ENCODE data around the gene PRR5. TPM values are rescaled to one million over a fixed set of nuclear protein-coding genes. Genes with fewer than 3 reads are reported as not detected.

Gene PRR5
- total RNA-seq, 1 experiment from 2014 or later: 26.9 TPM

- TF ChIP-seq YY1 (IDR thresholded peaks at IDR 0.05; ENCODE audit: extremely low read depth, insufficient replicate concordance, low read depth, low read length) (no peak), ZBTB33 (IDR thresholded peaks at IDR 0.05; ENCODE audit: extremely low read depth, insufficient replicate concordance, low read length) (no peak)
Observed at GRCh38 chr22:44709881-44710392, 7.9 kb downstream of the PRR5 start (continued).

- H3K9ac ChIP-seq (ENCODE audit: low read length): no peak overlapping the region
- no peaks in the 10 kb centered on the region for H3K9me2 ChIP-seq (ENCODE audit: insufficient read depth)
- peaks cover 29% of the 10 kb centered on the region; the same call in 1 of the 2 replicates for H3K79me2 ChIP-seq (ENCODE audit: insufficient read depth, low read length)
- no peak for ATAC-seq
- no peak overlapping the region; the same call in 1 of the 2 replicates for H3K4me2 ChIP-seq (ENCODE audit: low read length)
- DNase-seq (ENCODE audit: low read depth, low spot score): no peak
- no peaks in the 10 kb centered on the region for H4K20me1 ChIP-seq (ENCODE audit: insufficient read depth)
- RAD21 ChIA-PET (ENCODE audit: low non-redundant PET in 1 of 2, low total read pairs in 2 of 2, uncharacterized antibody in 2 of 2, unreplicated experiment in 2 of 2): no interaction called here
- H3K4me3 ChIP-seq (replicated peaks in 1 of 2; ENCODE audit: low read depth in 1 of 2, low read length in 2 of 2): no peak overlapping the region
- no TSS peak for BruUV-seq (replicated peaks)
- peaks cover 0 to 26% of the 10 kb centered on the region in 2 experiments; a peak in 3 of 4 replicates for H3K4me1 ChIP-seq (ENCODE audit: control insufficient read depth in 1 of 2, insufficient read depth in 2 of 2, low read length in 2 of 2)
- H3K27ac ChIP-seq (ENCODE audit: low read depth, low read length): no peak overlapping the region
- H3K36me3 ChIP-seq (ENCODE audit: control insufficient read depth in 1 of 2, insufficient read depth in 2 of 2, low read length in 2 of 2): no peaks in the 10 kb centered on the region
- CTCF ChIA-PET: no interaction called here
- TF ChIP-seq TCF7L2 (IDR thresholded peaks at IDR 0.05; ENCODE audit: borderline replicate concordance, extremely low read depth, insufficient read depth, insufficient read length) (no peak), EZH2phosphoT487 (IDR thresholded peaks at IDR 0.05; ENCODE audit: borderline replicate concordance) (no peak), CEBPB (IDR thresholded peaks at IDR 0.05; ENCODE audit: low read depth) (no peak), SRF (IDR thresholded peaks at IDR 0.05; ENCODE audit: low read depth) (no peak), CBX3 (IDR thresholded peaks at IDR 0.05; ENCODE audit: low read depth) (no peak), EGR1 (IDR thresholded peaks at IDR 0.05; ENCODE audit: low read depth) (no peak), SP1 (IDR thresholded peaks at IDR 0.05; ENCODE audit: low read depth) (no peak), POLR2A (IDR thresholded peaks at IDR 0.05; ENCODE audit: borderline replicate concordance, extremely low read depth, insufficient read depth, insufficient read length) (no peak), RAD21 (IDR thresholded peaks at IDR 0.05; ENCODE audit: low read depth) (no peak)
- no peak overlapping the region for H2AFZ ChIP-seq (ENCODE audit: low read depth, low read length, poor library complexity, severe bottlenecking)
- POLR2A ChIA-PET: no interaction called here
- H3K9me3 ChIP-seq (ENCODE audit: control insufficient read depth in 1 of 2, insufficient read depth in 1 of 2, low read depth in 1 of 2, low read length in 2 of 2): no peaks in the 10 kb centered on the region
- intact Hi-C loops (cut with micrococcal nuclease): no loop called here
- no peaks in the 10 kb centered on the region for H3K27me3 ChIP-seq (ENCODE audit: insufficient read depth, low read length)
Observed at GRCh38 chr22:44710474-44711240, 8.7 kb downstream of the PRR5 start.
